ENCODE data around the gene CSTPP1.
A peak's percentile ranks its signal among the peaks of the same experiment; 100 is the strongest.
"Not testable (repeated sequence)": the region's sequence is repeated elsewhere in the genome, so short reads cannot be mapped to it uniquely, and the experiment has no call there.

CSTPP1 gene

GRCh38 chr11:47118958-47119688 is 182.6 kb downstream of the CSTPP1 start:
- not testable (repeated sequence) for DNase-seq (ENCODE audit: insufficient read length, low spot score); FAIRE-seq

GRCh38 chr11:47121056-47121455 is 184.5 kb downstream of the CSTPP1 start:
- FAIRE-seq = no peak
- DNase-seq (ENCODE audit: insufficient read length, low spot score) = no peak

GRCh38 chr11:47121731-47122130 is 185.2 kb downstream of the CSTPP1 start:
- no peak for DNase-seq (ENCODE audit: insufficient read length, low spot score)
- FAIRE-seq = no peak

- FAIRE-seq = no peak
- no peak for DNase-seq (ENCODE audit: insufficient read length, low spot score)
Measured at GRCh38 chr11:47123094-47123493, 186.5 kb downstream of the CSTPP1 start.

GRCh38 chr11:47124675-47125074 is 188.1 kb downstream of the CSTPP1 start:
- FAIRE-seq (no peak), DNase-seq (ENCODE audit: insufficient read length, low spot score) (no peak)

- FAIRE-seq (no peak), DNase-seq (ENCODE audit: insufficient read length, low spot score) (no peak)
Measured at GRCh38 chr11:47125083-47125482, 188.5 kb downstream of the CSTPP1 start.

- DNase-seq (ENCODE audit: insufficient read length, low spot score) (no peak), FAIRE-seq (no peak)
Measured at GRCh38 chr11:47127213-47127612, 190.7 kb downstream of the CSTPP1 start.

GRCh38 chr11:47130543-47130942 is 194.0 kb downstream of the CSTPP1 start:
- no peak for FAIRE-seq
- DNase-seq (ENCODE audit: insufficient read length, low spot score) = no peak

GRCh38 chr11:47131136-47131535 is 194.6 kb downstream of the CSTPP1 start:
- DNase-seq (ENCODE audit: insufficient read length, low spot score) (no peak), FAIRE-seq (no peak)

GRCh38 chr11:47132490-47132889 is 195.9 kb downstream of the CSTPP1 start:
- no peak for DNase-seq (ENCODE audit: insufficient read length, low spot score)
- FAIRE-seq = no peak

GRCh38 chr11:47132981-47133380 is 196.4 kb downstream of the CSTPP1 start:
- DNase-seq (ENCODE audit: insufficient read length, low spot score) (no peak), FAIRE-seq (no peak)

GRCh38 chr11:47136327-47136726 is 199.8 kb downstream of the CSTPP1 start:
- FAIRE-seq (no peak), DNase-seq (ENCODE audit: insufficient read length, low spot score) (no peak)

GRCh38 chr11:47136921-47137320 is 200.4 kb downstream of the CSTPP1 start:
- DNase-seq (ENCODE audit: insufficient read length, low spot score) = no peak
- FAIRE-seq = peak; percentile 40

- DNase-seq (ENCODE audit: insufficient read length, low spot score) = no peak
- FAIRE-seq = no peak
Measured at GRCh38 chr11:47137476-47137875, 200.9 kb downstream of the CSTPP1 start.

GRCh38 chr11:47139878-47140277 is 203.3 kb downstream of the CSTPP1 start:
- DNase-seq (ENCODE audit: insufficient read length, low spot score) (no peak), FAIRE-seq (no peak)

- DNase-seq (ENCODE audit: insufficient read length, low spot score) = peak; percentile 53
- no peak for FAIRE-seq
Measured at GRCh38 chr11:47143322-47143721, 206.8 kb downstream of the CSTPP1 start.

GRCh38 chr11:47144541-47144940 is 208.0 kb downstream of the CSTPP1 start:
- FAIRE-seq (no peak), DNase-seq (ENCODE audit: insufficient read length, low spot score) (no peak)

GRCh38 chr11:47147250-47147649 is 210.7 kb downstream of the CSTPP1 start:
- FAIRE-seq = no peak

GRCh38 chr11:47147681-47148080 is 211.1 kb downstream of the CSTPP1 start:
- FAIRE-seq (no peak), DNase-seq (ENCODE audit: insufficient read length, low spot score) (no peak)

More at GRCh38 chr11:47147250-47147649, 210.7 kb downstream of the CSTPP1 start:
- no peak for DNase-seq (ENCODE audit: insufficient read length, low spot score)

- no peak for FAIRE-seq
- DNase-seq (ENCODE audit: insufficient read length, low spot score) = no peak
Measured at GRCh38 chr11:47148270-47148669, 211.7 kb downstream of the CSTPP1 start.

- FAIRE-seq (no peak), DNase-seq (ENCODE audit: insufficient read length, low spot score) (no peak)
Measured at GRCh38 chr11:47148903-47149531, 212.5 kb downstream of the CSTPP1 start.

- FAIRE-seq = no peak
Measured at GRCh38 chr11:47149782-47150181, 213.2 kb downstream of the CSTPP1 start.

More at GRCh38 chr11:47149782-47150181, 213.2 kb downstream of the CSTPP1 start:
- no peak for DNase-seq (ENCODE audit: insufficient read length, low spot score)
